ENCODE measurements around the gene MLF2.

The MLF2 gene

DNA sequence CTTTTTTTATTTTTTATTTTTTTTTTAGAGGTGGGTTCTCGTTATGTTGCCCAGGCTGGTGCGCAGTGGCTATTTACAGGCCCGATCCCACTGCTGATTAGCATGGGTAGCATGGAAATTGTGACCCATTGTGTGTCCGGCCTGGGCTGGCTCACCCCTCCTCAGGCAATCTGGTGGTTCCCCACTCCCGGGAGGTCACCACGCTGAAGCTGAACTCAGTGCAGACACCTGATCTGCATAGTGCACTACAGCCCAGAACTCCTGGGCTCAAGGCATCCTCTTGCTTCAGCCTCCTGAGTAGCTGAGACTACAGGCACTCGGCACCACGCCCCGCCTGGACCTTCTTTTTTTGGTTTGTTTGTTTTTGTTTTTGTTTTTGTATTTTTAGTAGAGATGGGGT is 30.9 kb upstream of the MLF2 start:
- DNase-seq (ENCODE audit: low read depth): no peak
- TF ChIP-seq, protein P1, sequence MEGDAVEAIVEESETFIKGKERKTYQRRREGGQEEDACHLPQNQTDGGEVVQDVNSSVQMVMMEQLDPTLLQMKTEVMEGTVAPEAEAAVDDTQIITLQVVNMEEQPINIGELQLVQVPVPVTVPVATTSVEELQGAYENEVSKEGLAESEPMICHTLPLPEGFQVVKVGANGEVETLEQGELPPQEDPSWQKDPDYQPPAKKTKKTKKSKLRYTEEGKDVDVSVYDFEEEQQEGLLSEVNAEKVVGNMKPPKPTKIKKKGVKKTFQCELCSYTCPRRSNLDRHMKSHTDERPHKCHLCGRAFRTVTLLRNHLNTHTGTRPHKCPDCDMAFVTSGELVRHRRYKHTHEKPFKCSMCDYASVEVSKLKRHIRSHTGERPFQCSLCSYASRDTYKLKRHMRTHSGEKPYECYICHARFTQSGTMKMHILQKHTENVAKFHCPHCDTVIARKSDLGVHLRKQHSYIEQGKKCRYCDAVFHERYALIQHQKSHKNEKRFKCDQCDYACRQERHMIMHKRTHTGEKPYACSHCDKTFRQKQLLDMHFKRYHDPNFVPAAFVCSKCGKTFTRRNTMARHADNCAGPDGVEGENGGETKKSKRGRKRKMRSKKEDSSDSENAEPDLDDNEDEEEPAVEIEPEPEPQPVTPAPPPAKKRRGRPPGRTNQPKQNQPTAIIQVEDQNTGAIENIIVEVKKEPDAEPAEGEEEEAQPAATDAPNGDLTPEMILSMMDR (conservative IDR thresholded peaks at IDR 0.05; ENCODE audit: low read depth, low read length): no peak
- no peak overlapping the region for H3K4me3 ChIP-seq (ENCODE audit: low read depth, low read length)

DNA sequence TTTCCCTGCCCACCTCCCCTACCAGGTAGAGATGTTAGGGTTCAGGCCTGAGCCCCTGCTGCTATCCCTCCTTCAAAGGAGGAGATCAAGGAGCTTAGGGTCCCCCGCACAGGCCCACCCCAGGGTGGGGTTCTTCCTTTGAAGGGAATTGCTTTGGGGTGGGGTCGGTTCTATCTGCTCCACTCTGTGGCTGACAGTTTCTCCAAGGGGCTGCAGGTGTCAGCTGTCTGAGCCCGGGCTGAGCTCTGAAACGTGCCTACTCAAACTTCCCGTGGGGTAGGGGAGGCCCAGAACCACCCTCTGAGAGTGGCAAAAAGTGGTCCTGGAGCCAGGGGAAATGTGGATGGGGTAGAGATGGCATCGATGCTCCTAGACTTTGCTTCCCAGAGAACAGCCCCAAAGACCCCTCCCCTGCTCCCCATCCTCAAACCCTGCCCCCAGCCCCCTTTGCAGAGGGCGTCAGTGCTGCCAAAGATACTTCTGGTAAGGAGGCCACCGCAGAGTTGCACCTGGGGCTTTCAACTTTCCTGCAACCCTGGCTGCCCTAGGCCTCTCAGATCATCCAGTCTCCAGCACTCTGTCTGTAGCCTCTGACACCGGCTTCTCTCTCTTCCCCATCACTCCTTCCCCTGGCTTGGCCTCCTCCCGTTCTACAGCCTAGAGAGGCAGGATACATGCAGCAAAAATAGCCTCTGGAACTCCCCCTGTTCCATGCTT is 30.1 kb upstream of the MLF2 start:
- no peak for DNase-seq (ENCODE audit: low read depth)
- TF ChIP-seq, protein P1 (conservative IDR thresholded peaks at IDR 0.05; ENCODE audit: low read depth, low read length): no peak
- no peak overlapping the region for H3K4me3 ChIP-seq (ENCODE audit: low read depth, low read length)

DNA sequence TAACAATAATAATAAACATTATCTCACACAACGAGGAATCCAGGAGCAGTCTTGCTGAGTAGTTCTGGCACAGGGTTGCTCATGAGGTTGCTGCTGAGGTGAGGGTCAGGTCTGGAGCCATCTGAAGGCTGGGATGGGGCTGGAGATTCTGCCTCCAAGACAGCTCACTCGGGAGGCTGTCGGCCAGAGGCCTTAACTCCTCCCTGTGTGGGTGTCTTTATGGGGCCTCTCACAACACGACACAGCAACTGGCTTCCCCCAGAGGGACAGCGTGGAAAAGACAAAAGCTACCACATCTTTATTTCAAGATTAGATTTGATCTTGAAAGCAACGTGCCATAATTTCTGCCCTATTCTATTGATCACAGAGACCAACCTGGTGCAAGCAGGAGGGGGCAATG is 29.2 kb upstream of the MLF2 start:
- no peak overlapping the region for H3K4me3 ChIP-seq (ENCODE audit: low read depth, low read length)
- TF ChIP-seq, protein P1 (conservative IDR thresholded peaks at IDR 0.05; ENCODE audit: low read depth, low read length): no peak
- no peak for DNase-seq (ENCODE audit: low read depth)

DNA sequence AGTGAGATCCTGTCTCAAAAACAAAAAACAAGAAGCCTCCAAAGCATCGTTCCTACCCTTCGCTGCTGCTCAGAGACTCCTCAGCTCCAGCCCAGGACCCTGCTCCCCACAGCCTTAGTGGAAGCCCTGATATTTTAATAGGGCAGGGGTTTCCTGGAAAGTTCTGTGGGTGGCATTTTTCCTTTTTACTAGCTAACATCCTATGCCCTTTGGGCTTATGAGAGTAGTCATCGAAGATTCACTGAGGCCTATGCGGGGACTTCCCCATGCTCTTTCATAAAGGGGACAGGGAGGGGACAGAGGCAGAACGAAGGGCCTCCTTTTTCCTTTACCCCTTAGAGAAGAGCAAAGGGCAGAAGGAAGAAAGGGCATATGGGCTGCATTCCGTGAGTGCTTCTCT is 27.6 kb upstream of the MLF2 start:
- H3K4me3 ChIP-seq (ENCODE audit: low read depth, low read length): no peak overlapping the region
- TF ChIP-seq, protein P1 (conservative IDR thresholded peaks at IDR 0.05; ENCODE audit: low read depth, low read length): no peak
- DNase-seq (ENCODE audit: low read depth): no peak

DNA sequence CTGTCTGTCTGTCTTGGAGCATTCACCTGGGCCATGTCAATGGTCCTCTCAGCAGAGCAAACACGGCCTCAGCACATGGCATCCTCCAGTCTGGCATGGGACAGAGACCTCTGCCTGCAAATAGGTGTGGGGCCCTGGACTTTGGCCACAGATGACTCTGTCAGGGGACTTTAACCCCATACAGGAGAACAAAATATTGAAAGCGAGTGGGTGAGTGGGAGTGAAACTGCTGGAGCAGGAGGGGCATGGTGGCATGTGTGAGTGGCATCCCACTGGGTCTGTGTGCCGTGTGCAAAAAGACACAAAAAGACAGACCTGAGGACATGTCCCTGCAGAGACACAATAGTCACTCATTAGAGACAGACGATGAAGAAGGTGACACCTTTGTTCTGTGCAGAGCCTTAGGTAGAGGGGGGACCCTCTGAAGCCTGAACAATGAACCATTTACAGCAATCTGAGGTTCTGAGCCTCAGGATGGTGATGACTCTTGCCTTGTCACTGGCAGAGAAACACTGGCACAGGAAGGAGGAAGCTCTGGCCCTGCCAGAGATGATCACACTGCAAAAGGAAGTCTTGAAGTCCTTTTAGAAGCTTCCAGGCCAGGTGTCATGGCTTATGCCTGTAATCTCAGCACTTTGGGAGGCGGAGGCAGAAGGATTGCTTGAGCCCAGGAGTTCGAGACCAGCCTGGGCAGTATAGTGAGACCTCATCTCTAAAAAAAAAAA is 26.9 kb upstream of the MLF2 start:
- TF ChIP-seq, protein P1 (conservative IDR thresholded peaks at IDR 0.05; ENCODE audit: low read depth, low read length): no peak
- no peak for DNase-seq (ENCODE audit: low read depth)
- H3K4me3 ChIP-seq (ENCODE audit: low read depth, low read length): no peak overlapping the region

DNA sequence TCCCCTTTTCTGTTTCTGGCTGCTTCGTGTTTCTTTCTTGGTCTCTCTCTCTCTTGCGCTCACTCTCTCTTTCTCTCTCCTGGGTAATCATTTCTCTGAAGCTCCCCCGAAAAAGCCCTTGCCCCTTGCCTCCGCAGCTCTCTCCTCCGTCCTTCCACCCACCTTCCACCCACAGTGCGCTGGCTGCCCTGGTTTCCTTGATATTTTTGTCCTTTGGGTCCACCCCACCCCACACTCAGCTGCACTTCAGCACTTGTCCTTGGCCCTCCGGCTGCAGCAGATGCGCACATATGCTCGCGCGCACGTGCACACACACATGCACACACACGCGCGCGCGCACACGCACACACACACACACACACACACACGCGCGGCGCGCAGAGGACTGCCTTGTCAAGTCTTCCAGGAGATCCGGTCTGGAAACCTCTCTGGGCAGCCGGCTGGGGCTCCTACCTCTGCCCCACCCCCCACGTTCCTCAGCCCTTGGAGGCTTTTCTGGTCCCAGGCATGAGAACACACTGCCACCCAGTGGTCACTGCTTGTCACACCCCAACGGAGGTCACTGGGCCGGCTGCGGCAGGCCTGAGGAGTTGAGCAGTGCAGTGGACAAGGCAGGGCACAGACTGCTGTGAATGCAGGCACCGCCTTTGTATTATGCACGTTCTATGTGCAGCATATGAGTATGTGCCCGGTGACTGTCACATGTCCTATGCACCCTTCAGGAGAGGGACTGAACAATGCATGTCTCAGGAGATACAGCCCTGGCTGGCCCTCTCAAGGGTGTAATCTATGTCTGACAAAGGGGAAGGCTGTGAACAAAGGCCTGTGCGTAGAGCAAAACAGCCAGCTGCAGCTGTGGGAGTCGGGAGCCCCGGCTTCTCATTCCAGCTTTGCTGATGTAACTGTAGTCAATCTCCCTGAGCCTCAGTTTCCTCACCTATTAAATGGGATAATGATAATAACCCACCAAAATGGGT is 25.9 kb upstream of the MLF2 start:
- peak overlapping the region; percentile 53 for H3K4me3 ChIP-seq (ENCODE audit: low read depth, low read length)
- DNase-seq (ENCODE audit: low read depth): peak; percentile 95
- TF ChIP-seq, protein P1 (conservative IDR thresholded peaks at IDR 0.05; ENCODE audit: low read depth, low read length): peak; percentile 96
